Spinal cord (tissue), 10 donors: ENCODE results near the gene ATP5MK. TPM values are rescaled to one million over a fixed set of nuclear protein-coding genes. Genes with fewer than 3 reads are reported as not detected.

Source experiments
- DNase-seq, 6 donors: peaks; one replicate each; pipeline versions ENCODE4 v3.0.0 to v3.0.0-alpha.2; 2013 to 2015; ENCODE audit warnings: low spot score in 6 of 6, low read depth in 4 of 6
- H3K27ac ChIP-seq: one replicate; pipeline ENCODE4 v1.5.1; 2013; ENCODE audit warnings: low read depth, low read length, control low read depth
- H3K27me3 ChIP-seq: one replicate; pipeline ENCODE4 v1.6.1; 2013; ENCODE audit warnings: low read length; ENCODE audit not compliant: control insufficient read depth, insufficient read depth
- H3K36me3 ChIP-seq: one replicate; pipeline ENCODE4 v1.6.1; 2013; ENCODE audit warnings: low read length; ENCODE audit not compliant: control insufficient read depth, insufficient read depth
- H3K4me1 ChIP-seq: one replicate; pipeline ENCODE4 v1.6.1; 2013; ENCODE audit warnings: low read length; ENCODE audit not compliant: control insufficient read depth, insufficient read depth
- H3K4me3 ChIP-seq: one replicate; pipeline ENCODE4 v1.5.1; 2013; ENCODE audit warnings: low read depth, low read length, control low read depth
- H3K9me3 ChIP-seq: one replicate; pipeline ENCODE4 v1.6.1; 2013; ENCODE audit warnings: low read length; ENCODE audit not compliant: control insufficient read depth, insufficient read depth
- WGBS: methylation state at CpG from one replicate; pipeline ENCODE4 v1.1.5; 2013; ENCODE audit warnings: missing lambda C conversion rate; ENCODE audit not compliant: insufficient coverage; 5-methylcytosine and 5-hydroxymethylcytosine counted together
- polyA plus RNA-seq, 2 donors: library from polyadenylated mRNA; unstranded; fragments of 120-200 nt; gene quantifications; one replicate each; pipeline ENCODE4 v1.2.1, GENCODE V29; 2013; ENCODE audit not compliant: insufficient read length in 2 of 2
- total RNA-seq, 2 donors: library from RNA; depleted of rRNA in 1 of 2; stranded (reverse); fragments of 120-200 nt in 1 of 2; fragments of >200 nt in 1 of 2; gene quantifications; one replicate each; pipeline versions ENCODE4 v1.2.3 to v1.2.4, GENCODE V29; 2013 to 2014
- donor health status: healthy.

The ATP5MK gene
- total and polyA plus RNA-seq, 4 donors, result 166 to 433 (median 306) TPM

DNA sequence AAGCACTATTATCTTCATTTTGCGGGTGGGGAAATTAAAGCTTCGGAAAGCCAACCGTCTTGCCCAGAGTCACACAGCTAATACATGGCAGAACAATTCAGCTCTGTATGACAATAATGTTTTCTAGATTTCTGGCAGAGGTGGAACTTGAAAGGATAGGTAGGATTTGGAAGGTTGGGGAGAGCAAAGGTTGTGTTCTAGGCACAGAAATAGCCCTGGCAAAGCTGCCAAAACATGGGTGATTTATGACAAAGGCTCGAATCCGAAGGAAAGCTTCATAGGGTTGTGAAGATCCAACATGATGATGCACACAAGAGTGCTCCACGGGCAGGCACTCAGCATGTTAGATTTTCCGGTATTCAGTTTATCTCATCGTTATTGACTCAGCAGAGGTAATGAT is 19.3 kb upstream of the ATP5MK start:
- Histone ChIP-seq H3K36me3 (peaks cover 85% of the 10 kb centered on the region), H3K4me3 (no peak overlapping the region), H3K27ac (no peak overlapping the region), H3K27me3 (no peaks in the 10 kb centered on the region), H3K9me3 (no peaks in the 10 kb centered on the region), H3K4me1 (no peaks in the 10 kb centered on the region)
- no peak for DNase-seq
- WGBS, result 87% methylated on average over 6 of the region's 8 CpGs

DNA sequence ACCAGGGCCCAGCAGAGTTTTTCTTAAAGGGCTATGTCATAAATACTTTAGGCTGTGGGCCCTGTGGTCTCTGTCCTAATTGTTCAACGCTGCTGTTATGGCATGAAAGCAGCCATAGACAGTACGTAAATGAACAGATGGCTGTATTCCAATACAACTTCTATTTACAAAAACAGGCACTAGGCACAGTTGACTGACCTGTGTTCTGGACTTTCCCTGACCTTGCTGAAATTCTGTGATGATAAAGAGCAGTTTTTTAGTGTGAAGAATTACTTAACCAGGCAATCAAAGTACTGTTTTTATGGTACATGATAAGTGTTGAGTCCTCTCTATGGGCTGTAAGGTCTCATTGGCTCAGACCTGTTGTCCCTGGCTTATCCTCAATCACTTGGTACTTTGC is 17.3 kb upstream of the ATP5MK start:
- no peak overlapping the region for H3K27ac ChIP-seq
- no CpG with 5 or more reads among the region's 2 CpGs for WGBS
- no peak for DNase-seq
- H3K4me1 ChIP-seq, result no peaks in the 10 kb centered on the region
- H3K4me3 ChIP-seq, result no peak overlapping the region
- peaks cover 78% of the 10 kb centered on the region for H3K36me3 ChIP-seq
- no peaks in the 10 kb centered on the region for H3K9me3 ChIP-seq
- H3K27me3 ChIP-seq, result no peaks in the 10 kb centered on the region

DNA sequence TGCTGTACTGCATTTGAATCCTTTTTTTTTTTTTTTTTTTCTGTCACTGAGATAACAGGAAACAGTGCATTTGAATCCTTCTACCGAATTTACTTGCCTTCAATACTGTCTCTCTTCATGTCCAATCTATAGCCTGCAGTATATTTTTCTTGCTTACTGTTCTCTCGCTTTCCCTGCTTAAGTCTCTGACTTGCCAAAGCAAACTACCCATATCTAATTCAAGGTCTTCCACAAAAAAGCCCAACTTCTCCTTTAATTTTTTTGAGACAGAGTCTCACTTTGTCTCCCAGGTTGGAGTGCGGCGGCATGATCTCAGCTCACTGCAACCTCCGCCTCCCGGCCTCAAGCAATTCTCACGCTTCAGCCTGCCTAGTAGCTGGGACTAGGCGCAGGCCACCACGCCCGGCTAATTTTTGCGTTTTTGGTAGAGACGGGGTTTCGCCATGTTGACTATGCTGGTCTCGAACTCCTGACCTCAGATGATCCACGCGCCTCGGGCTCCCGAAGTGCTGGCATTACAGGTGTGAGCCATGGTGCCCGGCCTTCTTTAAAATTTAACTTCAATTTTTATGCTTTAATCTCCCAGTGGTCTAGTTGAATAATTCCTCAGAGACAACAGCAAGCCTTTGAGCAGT is 1.0 kb upstream of the ATP5MK start:
- DNase-seq, result no peak
- Histone ChIP-seq H3K27ac (no peak overlapping the region), H3K4me1 (peaks cover 18% of the 10 kb centered on the region), H3K36me3 (peaks cover 44% of the 10 kb centered on the region), H3K27me3 (no peaks in the 10 kb centered on the region), H3K4me3 (peak overlapping the region; percentile 96), H3K9me3 (no peaks in the 10 kb centered on the region)
- 67% methylated on average over 14 of the region's 19 CpGs for WGBS

DNA sequence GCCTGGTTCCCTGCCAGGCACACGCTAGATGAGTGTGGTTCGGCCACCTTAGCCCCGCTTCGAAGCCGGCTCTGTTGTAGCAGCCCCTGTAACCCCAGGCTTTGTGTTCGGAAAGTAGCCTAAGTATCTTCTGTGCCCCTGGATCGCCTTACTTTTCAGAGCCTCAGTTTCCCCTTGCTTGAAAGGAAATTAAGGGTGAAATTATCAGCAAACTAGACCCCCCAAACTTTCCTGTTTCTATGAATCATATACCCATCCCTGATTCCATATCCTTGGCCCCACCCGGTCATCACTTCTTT is 463 bp upstream of the ATP5MK start:
- H3K9me3 ChIP-seq, result no peaks in the 10 kb centered on the region
- H3K4me1 ChIP-seq, result peaks cover 18% of the 10 kb centered on the region
- DNase-seq, result no peak
- H3K27ac ChIP-seq, result peak overlapping the region; percentile 35
- 0% methylated on average over 7 of the region's 8 CpGs for WGBS
- H3K36me3 ChIP-seq, result peaks cover 41% of the 10 kb centered on the region
- no peaks in the 10 kb centered on the region for H3K27me3 ChIP-seq
- H3K4me3 ChIP-seq, result peak overlapping the region; percentile 96

DNA sequence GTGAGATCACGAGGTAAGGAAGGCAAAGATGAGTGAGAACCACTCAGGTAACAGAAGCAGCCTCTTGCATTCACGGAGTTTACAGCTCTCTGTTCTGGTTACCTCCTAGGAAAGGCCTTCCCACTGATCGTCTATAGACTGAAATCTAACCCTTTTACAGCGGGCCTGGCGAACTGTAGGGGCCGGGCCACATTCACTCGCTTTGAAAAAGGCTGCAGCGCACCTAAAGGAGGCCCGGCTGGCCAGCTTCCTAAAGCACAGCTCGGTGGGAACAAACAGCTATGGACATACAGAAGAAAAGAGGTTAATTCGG is 565 bp downstream of the ATP5MK start:
- peaks cover 35% of the 10 kb centered on the region for H3K36me3 ChIP-seq
- H3K27ac ChIP-seq, result peak overlapping the region; percentile 76
- no peaks in the 10 kb centered on the region for H3K9me3 ChIP-seq
- WGBS, result 2% methylated on average over 10 of the region's 11 CpGs
- no peak for DNase-seq
- peaks cover 18% of the 10 kb centered on the region for H3K4me1 ChIP-seq
- H3K27me3 ChIP-seq, result no peaks in the 10 kb centered on the region
- peak overlapping the region; percentile 96 for H3K4me3 ChIP-seq

DNA sequence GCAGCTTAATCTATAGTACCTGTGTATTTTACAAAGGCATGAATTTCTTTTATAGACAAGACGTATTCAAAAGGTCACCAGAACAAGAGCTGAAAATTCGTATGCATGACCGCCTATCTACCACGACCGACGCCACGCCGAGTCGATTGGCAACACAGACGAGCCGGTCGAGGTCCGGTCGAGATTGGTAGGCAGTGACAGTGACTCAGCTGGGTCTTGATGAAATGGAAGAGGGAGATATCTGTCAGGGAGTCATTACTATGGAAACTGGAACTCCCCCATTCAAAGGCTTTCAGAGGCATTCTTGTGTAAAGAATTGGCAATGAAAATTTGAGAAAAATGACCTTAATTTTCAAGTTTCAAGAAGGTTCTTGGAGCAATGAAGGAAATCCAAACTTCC is 2.1 kb downstream of the ATP5MK start:
- Histone ChIP-seq H3K9me3 (no peaks in the 10 kb centered on the region), H3K4me1 (peaks cover 18% of the 10 kb centered on the region), H3K4me3 (no peak overlapping the region), H3K27ac (no peak overlapping the region), H3K27me3 (no peaks in the 10 kb centered on the region), H3K36me3 (peaks cover 34% of the 10 kb centered on the region)
- DNase-seq, result no peak
- WGBS, result 80% methylated on average over 3 of the region's 14 CpGs

DNA sequence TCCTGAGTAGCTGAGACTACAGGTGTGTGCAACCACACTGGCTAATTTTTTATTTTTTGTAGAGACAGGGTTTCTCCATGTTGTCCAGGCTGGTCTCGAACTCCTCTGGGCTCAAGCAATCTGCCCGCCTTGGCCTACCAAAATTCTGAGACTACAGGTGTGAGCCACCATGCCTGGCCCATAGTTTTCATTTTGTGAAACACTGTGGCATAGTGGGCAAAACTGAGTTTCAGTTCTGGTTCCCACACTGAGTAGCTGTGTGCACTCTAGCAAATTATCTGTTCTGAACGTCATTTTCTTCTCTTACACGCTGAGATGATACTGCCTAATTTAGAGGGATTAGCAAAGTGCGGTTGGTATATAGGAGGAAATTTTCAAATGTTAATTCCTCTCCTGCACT is 13.5 kb downstream of the ATP5MK start:
- WGBS, result 100% methylated on average over 2 of the region's 5 CpGs

DNA sequence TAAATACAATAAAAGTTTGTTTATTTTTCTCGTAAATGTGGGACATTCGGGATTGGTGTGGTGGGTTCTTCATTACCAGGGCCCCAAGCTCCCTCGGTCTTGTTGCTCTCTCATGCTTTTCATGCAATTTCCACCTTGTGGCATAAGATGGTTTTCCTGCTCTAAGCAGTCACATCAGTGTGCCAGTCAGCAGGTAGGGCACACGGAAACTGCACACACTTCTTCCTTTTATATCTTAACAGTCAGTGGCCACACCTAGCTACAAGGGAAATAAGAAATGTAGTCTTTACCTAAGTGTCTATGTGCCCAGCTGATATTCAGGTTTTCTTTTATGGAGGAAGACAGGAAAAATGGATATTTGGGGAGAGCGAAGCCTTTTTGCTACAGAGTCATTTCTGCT is 22.0 kb downstream of the ATP5MK start:
- no peak for DNase-seq
- no peak overlapping the region for H3K27ac ChIP-seq
- no peak overlapping the region for H3K4me3 ChIP-seq
- peaks cover 5% of the 10 kb centered on the region for H3K4me1 ChIP-seq
- peaks cover 35% of the 10 kb centered on the region for H3K36me3 ChIP-seq
- H3K9me3 ChIP-seq, result no peaks in the 10 kb centered on the region
- 96% methylated on average over 4 of the region's 5 CpGs for WGBS
- H3K27me3 ChIP-seq, result no peaks in the 10 kb centered on the region

More for the DNA sequence above, 13.5 kb downstream of the ATP5MK start:
- Histone ChIP-seq H3K4me3 (no peak overlapping the region), H3K27me3 (no peaks in the 10 kb centered on the region), H3K36me3 (peaks cover 41% of the 10 kb centered on the region), H3K27ac (no peak overlapping the region), H3K9me3 (no peaks in the 10 kb centered on the region), H3K4me1 (no peaks in the 10 kb centered on the region)
- no peak for DNase-seq

DNA sequence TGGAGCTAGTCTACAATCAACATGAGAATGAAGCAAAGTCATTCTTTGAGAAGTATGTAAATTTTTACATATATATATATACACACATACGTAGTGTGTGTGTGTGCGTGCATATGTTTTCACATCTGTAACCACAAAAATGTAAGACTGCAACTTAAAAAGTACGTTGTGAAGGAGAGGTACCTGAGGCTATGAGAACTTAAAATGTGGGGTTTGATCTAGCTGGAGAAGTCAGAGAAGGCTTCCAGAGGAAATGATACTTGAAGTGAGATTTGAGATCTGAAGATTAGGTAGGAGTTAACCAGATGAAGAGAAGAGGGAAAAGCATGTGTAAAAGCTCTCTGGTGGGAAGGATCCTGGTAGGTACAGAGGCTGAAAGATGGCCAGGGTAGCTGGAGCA is 22.7 kb downstream of the ATP5MK start:
- Histone ChIP-seq H3K9me3 (no peaks in the 10 kb centered on the region), H3K4me1 (peaks cover 11% of the 10 kb centered on the region), H3K27ac (no peak overlapping the region), H3K4me3 (no peak overlapping the region), H3K36me3 (peaks cover 30% of the 10 kb centered on the region), H3K27me3 (no peaks in the 10 kb centered on the region)
- DNase-seq, result no peak
- WGBS, result 100% methylated on average over 1 of the region's 3 CpGs

DNA sequence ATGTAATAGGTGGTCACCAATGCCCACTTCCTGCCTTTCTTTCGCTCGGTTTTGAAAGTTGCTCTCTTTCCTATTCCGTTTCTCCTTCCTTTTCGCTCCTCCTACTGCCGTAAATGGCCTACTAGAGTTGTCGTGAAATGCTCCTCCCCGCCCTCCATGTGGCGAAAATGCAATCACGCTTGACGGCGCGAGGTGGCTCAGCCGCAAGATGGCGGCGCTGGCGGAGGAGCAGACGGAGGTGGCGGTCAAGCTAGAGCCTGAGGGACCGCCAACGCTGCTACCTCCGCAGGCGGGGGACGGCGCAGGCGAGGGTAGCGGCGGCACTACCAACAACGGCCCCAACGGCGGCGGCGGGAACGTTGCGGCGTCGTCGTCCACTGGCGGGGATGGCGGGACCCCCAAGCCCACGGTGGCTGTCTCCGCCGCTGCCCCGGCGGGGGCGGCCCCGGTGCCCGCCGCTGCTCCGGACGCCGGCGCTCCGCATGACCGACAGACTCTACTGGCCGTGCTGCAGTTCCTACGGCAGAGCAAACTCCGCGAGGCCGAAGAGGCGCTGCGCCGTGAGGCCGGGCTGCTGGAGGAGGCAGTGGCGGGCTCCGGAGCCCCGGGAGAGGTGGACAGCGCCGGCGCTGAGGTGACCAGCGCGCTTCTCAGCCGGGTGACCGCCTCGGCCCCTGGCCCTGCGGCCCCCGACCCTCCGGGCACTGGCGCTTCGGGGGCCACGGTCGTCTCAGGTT is 28.3 kb downstream of the ATP5MK start, which contains the start of gene TAF5:
TAF5 (plus strand) TSS at position 195 of the 737 bp plus-strand sequence; CDS start at position 209, 14 bp downstream.
- WGBS, result 0% methylated on average over 81 of the region's 81 CpGs
- H3K36me3 ChIP-seq, result no peaks in the 10 kb centered on the region
- H3K27me3 ChIP-seq, result no peaks in the 10 kb centered on the region
- peak within 1 kb of the TSS; percentile 69 for H3K4me3 ChIP-seq
- H3K9me3 ChIP-seq, result no peaks in the 10 kb centered on the region
- H3K27ac ChIP-seq, result peak within 1 kb of the TSS; percentile 85
- H3K4me1 ChIP-seq, result peaks cover 11% of the 10 kb centered on the region
- DNase-seq, result peak; percentile 87 to 99 (median 95)
